HG02884 (cell line): ENCODE measurements around the gene ERC2.

Experiments
- ATAC-seq: cut with Tn5 transposase; IDR thresholded peaks from one replicate; pipeline ENCODE4 v1.9.1; 2021; ENCODE audit warnings: mild to moderate bottlenecking, moderate library complexity; ENCODE audit not compliant: unreplicated experiment

ERC2 gene

DNA sequence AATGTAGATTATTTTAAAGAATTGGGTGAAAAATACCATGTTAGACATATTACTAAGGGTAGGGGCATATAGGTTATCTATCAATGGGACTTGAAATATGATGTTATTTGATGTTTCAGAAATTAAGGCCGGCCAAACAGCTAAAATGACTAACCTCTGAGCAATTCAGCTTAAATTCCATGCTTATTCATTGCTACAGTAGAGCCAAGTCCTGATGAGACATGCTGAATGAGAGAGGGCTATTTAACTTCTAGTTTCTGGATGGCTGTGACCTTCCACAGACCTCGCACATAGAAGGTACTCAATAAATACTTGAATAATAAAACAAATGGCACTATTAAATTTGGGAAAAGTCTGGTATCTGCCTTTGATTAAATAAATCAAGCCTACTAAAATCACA, 805.6 kb downstream of the ERC2 start:
- no peak for ATAC-seq

DNA sequence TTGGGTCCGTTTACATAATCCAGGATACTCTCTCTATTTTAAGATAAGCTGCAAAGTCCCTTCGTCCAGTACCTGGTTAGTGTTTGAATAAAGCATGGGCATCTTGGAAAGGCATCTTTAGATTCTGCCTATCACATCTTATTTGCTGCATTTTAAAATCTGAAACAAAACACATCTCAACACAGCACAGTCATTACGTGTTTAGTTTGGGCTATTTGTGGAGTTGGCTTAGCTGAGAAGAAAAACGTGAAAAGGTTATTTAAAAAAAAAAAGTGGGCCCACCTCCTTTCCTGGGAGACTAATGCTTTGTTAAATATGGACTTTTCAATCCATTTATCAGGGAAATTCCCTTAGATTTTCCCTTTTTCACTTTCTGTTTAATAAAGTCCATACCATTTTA, 806.7 kb downstream of the ERC2 start:
- no peak for ATAC-seq

DNA sequence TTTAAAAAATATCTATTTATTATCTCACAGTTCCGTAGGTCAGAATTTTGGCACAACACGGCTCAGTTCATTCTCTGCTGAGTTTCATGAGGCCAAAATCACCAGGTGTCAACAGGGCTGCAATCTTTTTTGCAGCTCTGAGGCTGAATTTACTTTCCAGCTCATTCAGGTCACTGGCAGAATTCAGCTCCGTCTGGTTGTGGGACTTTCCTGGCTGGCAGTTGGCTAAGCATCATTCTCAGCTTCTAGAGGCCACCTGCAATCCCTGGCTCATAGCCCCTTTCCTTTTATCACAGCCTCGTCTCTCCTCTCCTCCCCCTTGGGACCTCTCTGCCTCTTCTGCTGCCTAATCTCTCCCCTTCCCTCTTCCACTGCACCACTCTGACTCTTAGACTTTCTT, 807.1 kb downstream of the ERC2 start:
- ATAC-seq, result no peak

DNA sequence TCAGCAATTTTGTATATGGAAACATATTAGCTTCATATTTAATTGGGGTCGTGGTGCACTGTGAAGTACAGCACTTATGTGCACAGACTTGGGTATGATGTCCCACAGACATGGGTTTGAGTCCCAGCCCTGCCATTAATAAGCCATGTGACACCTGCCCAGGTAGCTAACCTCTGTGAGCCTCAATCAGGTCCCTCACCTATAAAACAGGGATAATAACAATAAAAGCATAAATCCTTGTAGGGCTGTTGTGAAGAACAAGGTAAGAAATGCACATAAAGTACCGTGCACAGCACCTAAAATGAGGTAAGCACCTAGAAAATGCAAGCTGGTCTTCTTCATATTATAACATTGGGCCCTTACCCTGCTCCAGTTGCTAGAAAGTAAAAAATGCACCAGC, 807.6 kb downstream of the ERC2 start:
- no peak for ATAC-seq

DNA sequence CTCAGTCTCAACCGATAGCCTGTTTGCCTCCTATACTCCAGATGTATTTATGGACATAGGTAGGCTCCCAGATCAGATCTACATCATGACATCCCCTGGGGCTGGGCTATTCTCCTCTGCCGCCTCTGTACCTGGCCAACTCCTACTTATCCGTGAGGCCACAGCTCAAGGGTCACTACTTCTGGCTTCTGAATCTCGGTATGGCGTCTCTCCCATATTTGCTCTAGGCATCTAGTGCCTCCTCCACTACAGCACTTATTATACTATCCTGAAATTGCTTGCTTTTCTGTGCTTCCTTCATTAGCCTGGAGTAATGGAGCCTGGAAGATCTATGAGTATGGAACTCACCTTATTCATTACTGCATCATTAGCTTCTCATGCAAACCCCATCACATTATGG, 808.6 kb downstream of the ERC2 start:
- no peak for ATAC-seq

DNA sequence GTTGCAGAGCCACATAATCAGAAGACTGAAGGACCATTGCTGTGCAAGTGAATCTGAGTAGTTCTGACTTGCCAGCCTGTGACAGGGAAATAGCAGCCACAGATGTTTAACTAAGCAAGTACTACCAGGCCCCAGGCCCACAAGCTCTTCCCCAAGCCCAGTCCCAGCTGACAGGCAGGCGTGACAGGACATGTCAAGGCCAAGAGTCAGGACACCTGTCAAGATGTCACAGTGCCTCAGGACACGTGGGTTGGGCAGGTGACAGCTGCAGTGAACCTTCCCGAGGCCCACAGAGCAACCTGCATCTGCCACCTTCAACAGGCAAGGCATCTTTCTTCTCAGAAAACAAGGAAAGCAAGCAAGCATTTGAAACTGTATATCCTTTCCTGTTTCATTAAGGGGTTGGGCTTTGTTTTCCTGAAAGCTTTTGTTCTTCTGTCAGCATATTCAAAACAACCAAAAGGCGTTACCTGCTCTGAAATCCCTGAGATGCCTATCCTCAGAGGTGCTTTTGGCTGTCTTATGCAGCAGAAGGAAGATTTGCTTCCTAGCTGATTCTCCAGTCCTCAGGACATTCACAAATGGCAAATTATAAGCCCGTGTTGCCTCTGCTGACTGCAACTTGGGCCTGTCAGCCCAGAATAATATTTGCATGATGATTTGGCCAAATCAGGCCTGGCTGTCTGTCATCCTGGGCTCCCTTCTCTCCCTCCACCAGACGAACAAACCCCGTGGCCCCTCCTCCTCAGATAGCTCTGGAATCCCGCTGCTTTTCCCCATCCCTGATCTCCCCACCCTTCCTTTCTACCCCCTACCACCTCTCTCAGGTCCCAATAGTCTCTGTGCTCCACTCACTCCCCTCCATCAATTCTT, 809.3 kb downstream of the ERC2 start:
- ATAC-seq, result no peak

DNA sequence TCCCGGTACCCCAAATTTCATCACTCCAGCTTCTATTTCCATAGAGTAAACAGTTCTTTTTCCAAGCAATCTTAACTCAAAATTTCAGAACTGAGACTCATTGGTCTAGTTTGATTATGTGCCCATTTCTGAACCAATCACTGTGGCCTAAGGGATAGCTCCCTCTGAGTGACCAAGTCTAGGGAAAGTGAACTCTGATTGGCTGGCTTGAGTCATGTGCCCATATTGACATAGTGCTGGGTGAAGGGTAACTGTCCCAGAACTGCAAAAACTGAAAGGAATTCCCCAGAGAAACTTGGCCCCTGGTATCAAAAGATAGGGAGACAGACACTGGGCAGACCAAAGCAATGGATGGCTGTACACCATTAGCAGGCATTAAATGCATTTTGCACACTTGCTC, 810.0 kb downstream of the ERC2 start:
- no peak for ATAC-seq

DNA sequence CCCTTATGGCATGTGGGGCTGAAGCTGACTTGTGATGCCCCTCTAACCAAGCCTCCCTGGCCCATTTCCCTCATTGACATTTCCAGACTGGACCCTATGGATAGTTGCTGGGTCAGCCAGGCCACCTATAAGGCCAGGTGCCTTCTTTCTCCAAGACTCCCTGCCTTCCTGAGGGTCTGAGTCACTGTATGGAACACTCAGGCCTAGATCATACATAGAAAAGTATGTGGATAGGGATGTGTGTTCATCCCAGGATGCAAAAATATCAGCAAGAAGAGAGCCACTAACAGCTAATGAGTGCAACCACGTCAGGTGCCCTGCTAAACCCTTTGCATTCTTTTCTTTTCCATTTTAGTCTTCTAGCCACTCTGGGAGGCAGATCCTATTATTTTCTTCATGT, 812.7 kb downstream of the ERC2 start:
- no peak for ATAC-seq

DNA sequence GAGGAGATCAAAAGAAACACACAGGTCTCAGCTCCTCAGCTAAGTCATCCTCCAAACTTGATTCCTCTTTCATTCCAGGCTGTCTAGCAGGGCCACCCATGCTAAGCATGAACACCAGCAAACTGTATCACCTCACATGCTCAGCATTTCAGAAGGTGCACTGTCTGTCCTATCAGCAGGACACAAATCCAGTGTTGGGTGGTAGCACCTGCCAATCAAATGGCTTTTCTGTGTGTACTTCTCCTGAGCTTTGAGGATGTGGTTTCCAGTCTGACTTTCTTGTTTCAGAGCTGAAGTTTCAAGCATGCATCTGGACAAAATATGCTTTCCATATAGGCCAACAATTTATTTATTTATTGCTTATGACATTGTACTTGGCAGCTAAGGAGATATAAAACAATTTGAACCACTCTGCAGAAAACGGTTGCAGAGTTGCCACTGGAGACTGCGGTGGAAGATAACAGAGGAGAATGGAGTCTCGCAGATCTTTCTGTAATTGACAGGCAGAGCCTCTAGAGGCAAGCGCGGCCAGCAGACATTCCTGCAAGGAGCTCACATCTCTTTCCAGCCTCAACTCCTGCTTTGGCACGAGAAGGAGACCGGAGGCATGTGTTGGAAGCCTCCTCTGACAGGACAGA, 814.0 kb downstream of the ERC2 start:
- peak; percentile 88 for ATAC-seq

DNA sequence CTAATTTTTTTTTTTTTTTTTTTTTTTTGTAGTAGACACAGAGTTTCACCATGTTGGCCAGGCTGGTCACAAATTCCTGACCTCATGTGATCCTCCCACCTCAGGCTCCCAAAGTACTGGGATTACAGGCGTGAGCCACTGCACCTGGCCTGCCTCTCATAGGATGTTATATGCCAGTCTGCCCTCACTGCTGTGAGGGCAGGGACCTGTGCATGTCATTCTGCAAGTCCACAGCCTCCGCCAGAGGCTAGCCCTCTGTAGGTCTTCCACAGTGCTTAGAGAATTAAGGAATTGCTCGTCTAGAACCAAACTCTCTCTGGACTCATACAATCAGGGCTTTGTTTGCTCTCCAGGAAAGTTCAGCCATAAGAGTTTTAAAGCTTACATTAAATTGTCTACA, 817.3 kb downstream of the ERC2 start:
- ATAC-seq, result no peak

DNA sequence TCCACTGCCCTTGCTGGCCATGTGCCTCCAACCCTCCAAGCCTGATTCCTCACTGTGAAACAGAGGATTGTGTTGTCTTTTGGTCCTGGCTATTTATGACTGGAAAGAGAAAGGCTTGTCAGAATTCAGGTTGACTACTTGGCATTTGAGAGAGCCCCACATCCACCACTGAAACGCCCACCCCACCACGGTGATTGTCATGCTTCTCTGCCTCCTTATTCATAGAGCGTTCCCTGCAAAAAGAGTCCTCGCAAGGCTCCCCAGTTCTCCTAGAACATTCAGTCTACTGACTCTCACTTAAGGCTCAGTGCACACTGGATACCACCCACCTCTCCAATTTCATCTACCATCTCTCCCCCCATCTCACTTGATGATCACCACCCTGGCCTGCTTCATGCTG, 818.3 kb downstream of the ERC2 start:
- no peak for ATAC-seq

DNA sequence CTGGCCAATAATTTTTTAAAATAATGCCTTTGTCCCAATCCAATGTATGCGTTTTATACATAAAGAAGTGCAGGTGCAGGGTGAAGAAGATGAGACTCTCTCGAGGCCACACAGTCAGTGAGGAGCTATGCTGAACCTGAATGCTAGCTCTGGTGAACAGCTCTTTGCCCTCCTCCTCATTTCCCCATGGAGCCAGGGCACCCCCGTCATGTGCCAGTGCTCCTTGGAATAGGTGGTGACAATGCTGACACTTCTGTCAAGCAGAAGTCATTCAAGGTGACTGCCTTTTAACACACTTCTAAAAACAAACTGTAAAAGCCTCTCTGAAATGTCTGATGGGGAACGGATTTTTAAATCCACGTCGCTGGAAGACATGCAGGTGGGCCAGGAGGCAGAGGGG, 818.7 kb downstream of the ERC2 start:
- no peak for ATAC-seq

DNA sequence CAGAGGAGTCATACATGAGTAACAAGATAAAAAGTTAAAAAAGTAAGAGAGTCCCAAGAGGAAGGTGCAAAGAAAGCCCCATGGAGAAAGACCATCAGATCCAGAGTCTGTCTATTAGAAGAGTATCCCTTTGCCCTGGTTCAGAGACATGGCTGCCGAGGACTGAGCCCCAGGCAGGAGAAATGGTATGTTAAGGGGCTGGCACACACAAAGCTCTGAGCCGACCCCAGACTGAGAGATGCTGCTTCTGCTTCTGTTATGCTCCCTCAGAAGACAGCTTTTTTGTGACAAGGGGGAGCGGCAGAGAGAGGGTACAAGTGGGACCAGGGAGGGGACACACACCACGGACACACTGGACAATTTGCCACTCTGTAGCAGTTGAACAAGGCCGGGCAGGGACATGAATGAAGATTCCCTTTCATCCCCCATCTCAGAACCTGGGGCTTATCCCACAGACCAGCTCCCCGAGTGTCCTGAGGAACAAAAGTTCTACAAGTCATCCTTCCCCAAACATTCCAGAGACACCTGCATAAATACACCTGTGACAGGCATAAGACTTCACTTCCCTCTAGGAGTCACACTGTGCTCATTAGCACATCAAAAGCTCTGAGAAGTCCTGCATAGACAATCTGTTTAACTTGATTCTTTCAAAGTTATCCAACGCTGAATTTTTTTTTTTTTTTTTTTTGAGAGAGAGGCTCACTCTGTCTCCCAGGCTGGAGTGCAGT, 819.5 kb downstream of the ERC2 start:
- no peak for ATAC-seq

DNA sequence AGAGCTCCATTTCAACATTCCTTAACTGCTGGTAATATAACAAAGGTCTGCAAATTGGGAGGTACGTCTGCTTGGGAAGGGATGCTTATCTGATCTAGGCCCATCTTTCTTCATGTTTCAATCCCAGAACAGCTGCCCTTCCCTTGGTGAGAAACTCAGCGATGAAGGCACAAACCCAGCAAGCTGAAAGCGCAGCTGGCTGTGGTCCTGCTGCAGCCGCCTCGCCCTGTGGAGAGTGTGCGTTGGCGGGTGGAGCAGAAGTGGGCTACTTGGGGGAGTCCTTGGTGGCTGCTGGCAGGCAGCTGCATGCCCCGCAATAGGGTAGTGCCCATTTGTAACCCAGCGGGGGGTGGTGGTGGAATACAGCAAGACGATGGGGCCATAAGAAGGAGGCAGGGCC, 820.6 kb downstream of the ERC2 start:
- no peak for ATAC-seq

DNA sequence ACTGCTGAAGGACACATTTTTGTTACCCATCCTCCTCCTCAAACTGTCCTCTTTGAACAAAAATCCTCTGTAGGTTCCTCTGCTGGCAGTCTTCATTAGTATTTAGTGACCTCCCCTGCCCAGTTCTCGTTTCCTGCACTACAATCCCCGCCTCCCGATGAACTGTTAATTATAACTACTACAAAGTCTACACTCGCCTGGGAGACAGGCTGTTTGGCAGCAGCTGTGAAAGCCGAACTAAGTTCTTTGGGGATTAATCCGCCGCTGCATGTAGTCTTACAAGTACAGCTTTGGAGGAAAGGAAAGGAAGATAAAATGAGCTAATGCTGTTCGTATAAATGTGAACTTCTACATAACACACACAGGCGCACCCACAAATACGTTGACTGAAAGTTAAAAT, 821.2 kb downstream of the ERC2 start:
- ATAC-seq, result no peak

DNA sequence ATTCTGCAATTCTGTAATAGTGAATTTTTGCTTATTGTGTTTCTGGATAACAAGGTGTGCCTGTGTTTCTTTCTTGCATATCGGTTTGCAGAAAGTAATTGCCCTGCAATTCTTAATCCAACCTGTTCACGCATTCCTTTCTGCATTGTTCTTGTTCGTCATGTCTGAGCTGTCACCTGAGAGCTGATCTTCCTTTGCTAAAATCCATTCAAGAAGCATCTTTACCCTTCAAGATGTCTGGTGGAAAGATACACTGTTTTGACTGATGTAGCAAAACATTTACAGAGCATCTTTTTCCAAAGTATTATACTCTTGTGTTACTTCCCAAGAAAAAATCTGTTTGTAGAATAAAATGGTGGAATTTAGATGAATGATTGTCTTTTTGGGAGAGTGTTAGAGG, 822.1 kb downstream of the ERC2 start:
- ATAC-seq, result no peak

DNA sequence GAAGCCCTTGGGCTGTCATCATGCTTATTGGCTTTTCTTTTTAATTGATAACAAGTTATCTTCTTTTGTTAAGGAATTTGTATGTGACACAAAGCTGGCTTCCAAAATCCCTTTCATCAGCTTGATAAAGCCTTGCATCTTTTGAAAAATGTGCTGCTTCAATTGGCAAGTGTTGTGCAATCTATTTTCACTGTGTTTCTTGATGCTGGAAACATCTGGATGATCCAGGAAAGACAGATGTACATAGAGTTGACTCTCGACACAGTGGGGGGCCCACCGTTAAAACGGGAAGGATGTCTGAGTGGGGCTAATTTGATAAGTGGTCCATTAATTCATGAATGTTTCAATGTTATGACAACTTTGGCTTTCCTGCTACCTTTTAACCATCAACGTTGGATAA, 822.8 kb downstream of the ERC2 start:
- no peak for ATAC-seq

DNA sequence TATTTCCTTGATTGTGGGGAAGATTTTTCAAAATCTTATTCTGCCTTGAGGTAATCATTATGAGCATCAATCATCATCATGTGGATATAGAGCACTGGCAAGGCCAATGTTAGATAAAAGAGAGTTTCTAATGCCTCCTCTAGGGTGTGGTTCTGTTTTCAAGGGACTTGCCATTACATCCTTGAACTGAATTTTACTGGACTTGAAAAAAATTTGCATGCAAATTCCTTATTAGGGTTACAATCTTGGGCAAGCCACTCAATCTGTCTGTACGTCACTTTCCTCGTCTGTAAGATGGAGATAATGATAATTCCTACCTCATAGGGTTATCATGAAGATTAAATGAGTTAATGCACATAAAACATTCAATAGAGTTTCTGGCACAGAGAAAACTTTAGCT, 825.0 kb downstream of the ERC2 start:
- no peak for ATAC-seq

DNA sequence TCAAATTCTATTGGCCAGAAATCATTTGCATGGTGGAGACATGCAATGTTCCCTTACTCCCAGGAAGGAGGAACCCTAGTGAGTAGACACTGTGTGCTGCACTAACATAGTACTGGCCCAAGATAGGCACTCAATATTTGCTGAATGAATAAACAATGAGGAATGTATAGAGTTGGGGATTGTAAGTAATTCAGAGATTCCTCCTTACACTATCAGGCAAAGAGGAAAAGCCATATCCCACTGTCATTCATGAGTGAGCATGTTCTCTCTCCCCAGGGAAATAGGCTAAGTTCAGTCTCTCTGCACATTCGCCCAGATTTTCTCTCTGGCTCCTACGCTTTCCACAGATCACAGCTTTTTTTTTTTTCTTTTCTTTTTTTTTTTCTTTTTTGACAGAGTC, 826.3 kb downstream of the ERC2 start:
- ATAC-seq, result no peak

DNA sequence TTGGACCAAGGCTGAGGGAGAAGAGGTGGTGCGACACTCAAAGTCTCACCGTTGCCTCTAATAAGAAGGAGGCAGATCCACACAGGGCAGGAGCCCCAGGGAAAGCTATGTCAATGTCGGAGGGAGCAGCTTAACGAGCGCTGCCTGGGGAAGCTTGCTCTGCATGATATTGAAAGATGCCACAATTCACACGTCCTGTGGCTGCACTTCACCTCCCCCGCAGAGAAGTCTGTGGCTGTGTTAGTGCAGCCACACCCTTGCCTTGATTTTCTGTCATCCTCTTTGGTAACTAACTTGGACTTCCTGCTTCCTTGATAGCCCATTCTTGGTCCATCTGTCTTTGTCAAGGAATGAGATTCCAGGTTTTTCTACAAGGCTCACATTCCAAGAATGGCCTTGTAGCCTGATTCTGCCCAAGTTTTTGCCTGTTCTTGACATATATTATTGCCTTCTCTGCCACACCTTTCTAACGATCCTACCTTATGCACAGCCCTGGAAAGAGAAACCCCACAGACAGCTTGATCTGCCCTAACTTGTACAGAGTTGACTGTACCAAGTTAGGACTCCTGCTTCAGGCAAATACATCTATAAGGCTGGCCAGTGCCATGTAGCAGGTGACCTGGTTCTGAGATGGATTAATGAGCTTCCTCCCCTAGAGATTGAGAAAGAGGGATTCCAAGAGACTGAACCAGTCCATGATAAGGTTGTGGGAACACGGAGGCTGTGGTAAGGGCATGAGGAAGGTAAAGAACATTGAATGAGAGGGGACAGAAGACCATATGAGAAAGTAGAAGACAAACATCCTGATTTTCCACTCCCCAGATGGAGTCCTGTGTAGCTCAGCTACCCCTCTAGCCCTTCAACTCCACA, 828.1 kb downstream of the ERC2 start:
- no peak for ATAC-seq

DNA sequence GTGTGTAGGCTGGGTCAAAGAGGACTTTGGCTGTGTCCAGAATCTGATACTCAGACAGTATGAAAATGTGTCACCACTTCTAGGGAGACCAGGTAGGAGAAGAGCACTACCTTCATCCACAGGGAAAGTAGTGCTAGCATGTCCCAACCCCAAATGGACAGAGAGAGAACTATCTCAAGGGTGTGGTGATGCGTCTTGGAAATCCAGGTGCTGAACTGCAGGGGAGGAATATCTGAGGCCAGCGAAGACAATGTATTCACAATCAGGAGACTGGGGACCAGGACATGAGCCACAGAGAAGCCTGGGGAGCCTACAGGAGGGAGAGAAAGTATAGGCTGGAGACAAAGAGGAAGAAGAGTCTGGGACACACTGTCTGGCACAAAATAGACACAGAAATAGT, 829.1 kb downstream of the ERC2 start:
- ATAC-seq, result no peak
